Ishikawa (cell line): Measurements from ENCODE around the gene HHIPL1.

Experiments
- CREB1 ChIP-seq: IDR thresholded peaks from 2 replicates; pipeline ENCODE4 v1.6.1; 2012; ENCODE audit warnings: low read depth
- EGR1 ChIP-seq: IDR thresholded peaks from 2 replicates; pipeline ENCODE4 v1.6.1; 2012
- EP300 ChIP-seq: IDR thresholded peaks from 2 replicates; pipeline ENCODE4 v1.6.1; 2012; ENCODE audit warnings: borderline replicate concordance
- FOXM1 ChIP-seq: IDR thresholded peaks from 2 replicates; pipeline ENCODE4 v1.6.1; 2012; ENCODE audit warnings: low read depth, borderline replicate concordance
- MAX ChIP-seq: IDR thresholded peaks from 2 replicates; pipeline ENCODE4 v1.6.1; 2012
- RAD21 ChIP-seq: IDR thresholded peaks from 2 replicates; pipeline ENCODE4 v1.6.1; 2012; ENCODE audit warnings: low read depth
- TAF1 ChIP-seq: IDR thresholded peaks from 2 replicates; pipeline ENCODE4 v1.6.1; 2012; ENCODE audit warnings: low read depth, mild to moderate bottlenecking
- TCF12 ChIP-seq: IDR thresholded peaks from 2 replicates; pipeline ENCODE4 v1.6.1; 2012; ENCODE audit warnings: low read depth
- TEAD4 ChIP-seq: IDR thresholded peaks from 2 replicates; pipeline ENCODE4 v1.6.1; 2012
- YY1 ChIP-seq: IDR thresholded peaks from 2 replicates; pipeline ENCODE4 v1.6.1; 2012; ENCODE audit warnings: low read depth
- ZBTB7A ChIP-seq: IDR thresholded peaks from 2 replicates; pipeline ENCODE4 v1.6.1; 2012; ENCODE audit warnings: low read depth
- TF ChIP-seq, protein P1 (sequence below): IDR thresholded peaks from 2 replicates; pipeline ENCODE4 v1.6.1; 2012; ENCODE audit warnings: low read depth, mild to moderate bottlenecking

GRCh38 chr14:99691111-99691885 lies 46.4 kb downstream of the HHIPL1 start:
- TF ChIP-seq EP300 (no peak), TAF1 (no peak), TCF12 (no peak), ZBTB7A (no peak), TEAD4 (no peak), CREB1 (no peak), RAD21 (no peak), FOXM1 (no peak), EGR1 (no peak), MAX (no peak), YY1 (no peak)
- TF ChIP-seq, protein P1, sequence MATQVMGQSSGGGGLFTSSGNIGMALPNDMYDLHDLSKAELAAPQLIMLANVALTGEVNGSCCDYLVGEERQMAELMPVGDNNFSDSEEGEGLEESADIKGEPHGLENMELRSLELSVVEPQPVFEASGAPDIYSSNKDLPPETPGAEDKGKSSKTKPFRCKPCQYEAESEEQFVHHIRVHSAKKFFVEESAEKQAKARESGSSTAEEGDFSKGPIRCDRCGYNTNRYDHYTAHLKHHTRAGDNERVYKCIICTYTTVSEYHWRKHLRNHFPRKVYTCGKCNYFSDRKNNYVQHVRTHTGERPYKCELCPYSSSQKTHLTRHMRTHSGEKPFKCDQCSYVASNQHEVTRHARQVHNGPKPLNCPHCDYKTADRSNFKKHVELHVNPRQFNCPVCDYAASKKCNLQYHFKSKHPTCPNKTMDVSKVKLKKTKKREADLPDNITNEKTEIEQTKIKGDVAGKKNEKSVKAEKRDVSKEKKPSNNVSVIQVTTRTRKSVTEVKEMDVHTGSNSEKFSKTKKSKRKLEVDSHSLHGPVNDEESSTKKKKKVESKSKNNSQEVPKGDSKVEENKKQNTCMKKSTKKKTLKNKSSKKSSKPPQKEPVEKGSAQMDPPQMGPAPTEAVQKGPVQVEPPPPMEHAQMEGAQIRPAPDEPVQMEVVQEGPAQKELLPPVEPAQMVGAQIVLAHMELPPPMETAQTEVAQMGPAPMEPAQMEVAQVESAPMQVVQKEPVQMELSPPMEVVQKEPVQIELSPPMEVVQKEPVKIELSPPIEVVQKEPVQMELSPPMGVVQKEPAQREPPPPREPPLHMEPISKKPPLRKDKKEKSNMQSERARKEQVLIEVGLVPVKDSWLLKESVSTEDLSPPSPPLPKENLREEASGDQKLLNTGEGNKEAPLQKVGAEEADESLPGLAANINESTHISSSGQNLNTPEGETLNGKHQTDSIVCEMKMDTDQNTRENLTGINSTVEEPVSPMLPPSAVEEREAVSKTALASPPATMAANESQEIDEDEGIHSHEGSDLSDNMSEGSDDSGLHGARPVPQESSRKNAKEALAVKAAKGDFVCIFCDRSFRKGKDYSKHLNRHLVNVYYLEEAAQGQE: no peak
